ENCODE data around the gene FOXP1. TPM values are rescaled to one million over a fixed set of nuclear protein-coding genes. Genes with fewer than 3 reads are reported as not detected.

Gene FOXP1
- total and polyA plus RNA-seq, 2 of the 8 experiments (the other 6 are each of a cell fraction or from before 2014, with no cell fraction given), result 13.9 to 25.4 TPM

- Histone ChIP-seq H3K4me2 (ENCODE audit: insufficient read depth in 1 of 2, low read depth in 2 of 2, low read length in 2 of 2) (no peak overlapping the region), H3K27me3 (replicated peaks in 1 of 4; ENCODE audit: control insufficient read depth in 3 of 4, extremely low read depth in 1 of 4, insufficient read depth in 3 of 4, low read length in 3 of 4) (no peaks in the 10 kb centered on the region), H3K14ac (ENCODE audit: insufficient read length) (no peak overlapping the region), H3K36me3 (ENCODE audit: control insufficient read depth in 2 of 4, insufficient read depth in 4 of 4, low read length in 3 of 4) (no peaks in the 10 kb centered on the region; a peak in 1 of 8 replicates), H3K4ac (replicated peaks; ENCODE audit: insufficient read length, low read depth, low read length) (no peak overlapping the region), H3K4me3 (ENCODE audit: extremely low read depth in 1 of 4, insufficient read depth in 2 of 4, low read depth in 3 of 4, low read length in 4 of 4) (no peak overlapping the region), H3K9ac (replicated peaks in 1 of 4; ENCODE audit: extremely low read depth in 1 of 4, low read depth in 3 of 4, low read length in 3 of 4) (no peak overlapping the region), H4K5ac (ENCODE audit: insufficient read length, low read depth, low read length) (no peak overlapping the region), H3K79me1 (ENCODE audit: low read depth, low read length) (no peaks in the 10 kb centered on the region), H2BK12ac (ENCODE audit: low read depth, low read length) (no peak overlapping the region), H2AFZ (ENCODE audit: low read length) (no peak overlapping the region), H3K9me3 (ENCODE audit: insufficient read depth in 2 of 2, low read depth in 1 of 2, low read length in 1 of 2) (no peaks in the 10 kb centered on the region), H3K56ac (replicated peaks; ENCODE audit: insufficient read length, low read depth, low read length) (no peak overlapping the region), H3K23me2 (ENCODE audit: low read depth, low read length) (no peaks in the 10 kb centered on the region; the same call in 1 of the 2 replicates), H3K18ac (ENCODE audit: extremely low read depth, low read length) (no peak overlapping the region), H3K79me2 (ENCODE audit: control insufficient read depth in 1 of 2, insufficient read depth in 2 of 2, low read length in 2 of 2) (no peaks in the 10 kb centered on the region), H2BK20ac (ENCODE audit: low read length) (no peak overlapping the region), H3K27ac (ENCODE audit: low read depth, low read length) (no peak overlapping the region), H2BK15ac (ENCODE audit: low read length) (no peak overlapping the region), H2BK120ac (replicated peaks; ENCODE audit: low read depth, low read length) (no peak overlapping the region), H4K8ac (ENCODE audit: extremely low read depth, insufficient read depth, low read length) (no peak overlapping the region), H2AK5ac (ENCODE audit: low read depth, low read length) (no peak overlapping the region), H3K4me1 (replicated peaks in 1 of 4; ENCODE audit: control insufficient read depth in 3 of 4, insufficient read depth in 4 of 4, low read length in 3 of 4) (peaks cover 0 to 8% (median 4%) of the 10 kb centered on the region in 4 experiments; a peak in 4 of 7 replicates), H4K91ac (replicated peaks; ENCODE audit: insufficient read length, low read length) (no peak overlapping the region), H4K20me1 (replicated peaks in 1 of 2; ENCODE audit: control insufficient read depth in 1 of 2, insufficient read depth in 2 of 2, low read length in 2 of 2) (no peaks in the 10 kb centered on the region), H3K23ac (ENCODE audit: insufficient read length) (no peak overlapping the region), H2BK5ac (ENCODE audit: low read depth, low read length) (no peak overlapping the region)
- 84% methylated on average over 4 of the region's 4 CpGs; no CpG with 5 or more reads in 1 of the 2 experiments for WGBS, 2 experiments (ENCODE audit: extremely low coverage in 1 of 2, insufficient coverage in 1 of 2, insufficient read length in 1 of 2, insufficient replicate concordance in 2 of 2, low coverage in 1 of 2, low lambda C conversion rate in 2 of 2, missing lambda C conversion rate in 1 of 2)
- ChIA-PET CTCF (ENCODE audit: partially characterized antibody) (interaction anchor here (1.1 kb wide), 1 partner anchor 23 kb away, joined by 4 read pairs; no protein-coding TSS in a partner anchor), POLR2A (ENCODE audit: partially characterized antibody) (no interaction called here)
- DNase-seq (ENCODE audit: low read depth in 1 of 2, low spot score in 2 of 2) (no peak), FAIRE-seq (no peak)
- TF ChIP-seq CBX5 (IDR thresholded peaks at IDR 0.05; ENCODE audit: low read depth, low read length), result no peak
- no peak for TF ChIP-seq GABPA (IDR thresholded peaks at IDR 0.05; ENCODE audit: borderline replicate concordance, insufficient read depth, low read length)
- no peak for TF ChIP-seq EP300 (IDR thresholded peaks at IDR 0.05; ENCODE audit: borderline replicate concordance in 1 of 2, low read depth in 2 of 2, low read length in 2 of 2)
- no peak for TF ChIP-seq TAF1 (IDR thresholded peaks at IDR 0.05; ENCODE audit: low read depth, low read length)
- no peak for TF ChIP-seq RXRA (IDR thresholded peaks at IDR 0.05; ENCODE audit: insufficient read depth, low read depth, low read length)
- no peak for TF ChIP-seq SP1 (IDR thresholded peaks at IDR 0.05; ENCODE audit: low read depth, low read length)
Observed at GRCh38 chr3:70999730-71000129, 583.8 kb downstream of the FOXP1 start.

Data from H1 (cell line).